CD8-positive, alpha-beta memory T cell (primary cell): Measurements from ENCODE around the gene GATA3. TPM values are rescaled to one million over a fixed set of nuclear protein-coding genes. Genes with fewer than 3 reads are reported as not detected.

ENCODE experiments used
- CTCF ChIA-PET: fragments of 350-600 bp; sonication (Branson Sonifier 250); formaldehyde crosslinking; loops from one replicate; lab custom pipeline; 2021; ENCODE audit warnings: antibody characterized with exemption; lab: Charles Lee
- POLR2A ChIA-PET: fragments of 350-600 bp; sonication (Branson Sonifier 250); formaldehyde crosslinking; loops from one replicate; lab custom pipeline; 2021; ENCODE audit warnings: antibody characterized with exemption; lab: Charles Lee
- DNase-seq, 5 donors: peaks; one replicate each; pipeline versions ENCODE4 v3.0.0 to v3.0.0-alpha.2; 2020 to 2022; ENCODE audit warnings: mixed read lengths in 1 of 5
- H3K27ac ChIP-seq: one replicate; pipeline ENCODE4 v1.7.0; 2013; ENCODE audit warnings: low read depth, mild to moderate bottlenecking, low read length, moderate library complexity
- H3K27me3 ChIP-seq: 2 replicates; pipeline ENCODE4 v1.7.0; 2013; ENCODE audit warnings: low read length, mild to moderate bottlenecking; ENCODE audit not compliant: insufficient read depth, poor library complexity, severe bottlenecking
- H3K36me3 ChIP-seq: 2 replicates; pipeline ENCODE4 v1.7.0; 2013; ENCODE audit warnings: mild to moderate bottlenecking, low read length, moderate library complexity; ENCODE audit not compliant: insufficient read depth
- H3K4me1 ChIP-seq: 2 replicates; pipeline ENCODE4 v1.7.0; 2013; ENCODE audit warnings: mild to moderate bottlenecking, low read length, moderate library complexity; ENCODE audit not compliant: insufficient read depth
- H3K4me3 ChIP-seq: 2 replicates; pipeline ENCODE4 v1.7.0; 2013; ENCODE audit warnings: mild to moderate bottlenecking, low read length
- H3K9me3 ChIP-seq: 2 replicates; pipeline ENCODE4 v1.7.0; 2013; ENCODE audit warnings: mild to moderate bottlenecking, low read length
- H3K27ac Mint-ChIP-seq, 8 donors: one replicate each; pipeline ENCODE4 v1.8.0; 2020 to 2021; ENCODE audit warnings: mixed read lengths in 8 of 8, mild to moderate bottlenecking in 6 of 8, inconsistent platforms in 3 of 8, moderate library complexity in 3 of 8
- H3K27me3 Mint-ChIP-seq, 2 donors: one replicate each; pipeline ENCODE4 v1.8.0; 2020 to 2021; ENCODE audit warnings: mixed read lengths in 2 of 2, mild to moderate bottlenecking in 1 of 2, moderate library complexity in 1 of 2
- H3K36me3 Mint-ChIP-seq, 3 donors: one replicate each; pipeline ENCODE4 v1.8.0; 2020 to 2021; ENCODE audit warnings: mixed read lengths in 3 of 3, inconsistent platforms in 1 of 3, mild to moderate bottlenecking in 1 of 3
- H3K4me1 Mint-ChIP-seq, 3 donors: one replicate each; pipeline ENCODE4 v1.8.0; 2020 to 2021; ENCODE audit warnings: mixed read lengths in 3 of 3, inconsistent platforms in 1 of 3, mild to moderate bottlenecking in 1 of 3
- H3K4me3 Mint-ChIP-seq, 7 donors: one replicate each; pipeline ENCODE4 v1.8.0; 2020 to 2021; ENCODE audit warnings: mixed read lengths in 7 of 7, mild to moderate bottlenecking in 6 of 7, moderate library complexity in 4 of 7, inconsistent platforms in 2 of 7
- H3K9me3 Mint-ChIP-seq, 5 donors: one replicate each; pipeline ENCODE4 v1.8.0; 2020 to 2022; ENCODE audit warnings: mixed read lengths in 5 of 5, mild to moderate bottlenecking in 3 of 5, moderate library complexity in 2 of 5, inconsistent platforms in 1 of 5
- polyA plus RNA-seq: library from polyadenylated mRNA; unstranded; fragments of 300-500 nt; fragmentation: Illumina TruSeq; gene quantifications from one replicate; pipeline ENCODE4 v1.2.3, GENCODE V29; 2021
- total RNA-seq, 2 experiments: library from RNA; stranded (reverse); gene quantifications; one replicate each; pipeline ENCODE4 v1.2.3, GENCODE V29; 2021

The GATA3 gene
- total and polyA plus RNA-seq, 3 experiments from 2014 or later, result 48.9 to 58.6 (median 53.3) TPM

DNA sequence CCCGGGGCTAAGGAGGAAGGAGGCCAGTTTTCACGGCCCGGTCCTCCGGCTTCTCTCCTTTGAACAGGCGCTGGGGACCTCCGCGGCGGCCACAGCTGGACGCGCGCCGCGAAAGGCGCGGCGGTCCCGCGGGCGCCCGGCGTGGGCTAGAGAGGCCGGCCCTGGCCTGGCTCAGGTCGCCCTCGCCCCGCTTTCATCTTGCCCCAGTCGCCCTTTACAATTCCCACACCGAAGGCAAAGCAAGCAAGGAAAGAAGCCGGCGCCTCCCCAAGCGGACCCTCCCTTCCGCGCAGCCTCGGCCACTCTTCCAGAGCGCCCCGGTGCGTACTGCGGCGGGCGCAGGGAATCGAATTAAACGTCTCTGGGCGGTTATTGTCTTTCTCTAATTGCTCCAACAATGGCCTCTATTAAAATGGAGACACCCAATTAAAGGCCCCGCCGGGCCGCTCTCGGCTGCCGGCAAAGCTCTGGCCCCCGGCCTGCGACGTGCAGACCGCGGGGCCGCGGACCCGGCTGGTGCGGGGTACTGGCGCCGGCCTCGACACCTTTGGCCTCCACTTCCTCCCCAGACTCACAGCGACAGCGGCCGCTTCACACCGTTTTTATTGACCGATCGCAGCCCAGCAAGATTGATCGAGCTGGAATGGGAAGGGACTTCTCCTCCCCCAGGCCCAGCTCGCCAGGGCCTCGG is 4.5 kb upstream of the GATA3 start:
- peaks cover 52 to 76% (median 62%) of the 10 kb centered on the region in 3 donors for H3K4me1 Mint-ChIP-seq
- H3K4me3 Mint-ChIP-seq, result peak overlapping the region; percentile 47 to 83 (median 73)
- peaks cover 82% of the 10 kb centered on the region for H3K27me3 ChIP-seq
- peaks cover 63 to 65% of the 10 kb centered on the region in 2 donors for H3K27me3 Mint-ChIP-seq
- H3K9me3 ChIP-seq, result no peaks in the 10 kb centered on the region
- DNase-seq, result no peak
- no peak overlapping the region for H3K27ac ChIP-seq
- peaks cover 0 to 7% (median 0%) of the 10 kb centered on the region in 3 donors for H3K36me3 Mint-ChIP-seq
- peak overlapping the region; percentile 37 for H3K4me3 ChIP-seq
- H3K36me3 ChIP-seq, result no peaks in the 10 kb centered on the region
- ChIA-PET CTCF (interaction anchor here (0.7 to 1.1 kb wide), 4 partner anchors 8 to 423 kb away, joined by 3 read pairs; no protein-coding TSS in a partner anchor), POLR2A (interaction anchor here (0.5 to 1.0 kb wide), 3 partner anchors 10 to 281 kb away, joined by 3 to 6 read pairs (median 5); no protein-coding TSS in a partner anchor)
- peaks cover 0 to 4% (median 0%) of the 10 kb centered on the region in 5 donors for H3K9me3 Mint-ChIP-seq
- H3K4me1 ChIP-seq, result peaks cover 74% of the 10 kb centered on the region
- peak overlapping the region in 2 of 8 donors; percentile 54 to 67 for H3K27ac Mint-ChIP-seq

DNA sequence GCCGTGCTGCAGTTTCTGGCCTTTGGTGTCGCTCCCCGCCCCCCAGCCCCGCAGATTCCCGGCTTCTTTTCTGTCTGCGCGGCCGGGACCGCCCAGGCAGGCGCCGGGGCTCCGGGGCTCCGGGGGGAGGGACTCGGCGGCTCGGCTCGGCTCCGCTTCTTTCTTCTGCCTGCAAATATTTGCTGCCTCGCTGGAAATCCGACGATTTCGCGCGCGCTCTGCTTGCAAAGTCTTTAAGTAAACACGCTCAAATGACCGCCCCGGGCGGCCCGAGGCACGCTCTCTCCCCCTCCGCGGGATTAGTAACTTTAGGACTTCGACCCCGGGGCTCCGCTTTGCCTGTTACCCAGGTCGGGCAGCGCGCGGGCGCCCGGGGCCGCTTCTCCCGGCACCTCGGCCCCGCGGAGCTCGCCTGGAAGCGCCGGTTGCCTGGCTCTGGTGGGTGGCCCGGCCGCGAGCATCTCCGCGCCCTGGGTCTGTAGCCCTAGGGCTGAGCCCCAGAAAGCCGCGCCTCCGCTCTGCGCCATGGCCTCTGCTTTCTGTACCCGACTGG is 3.9 kb upstream of the GATA3 start:
- peak overlapping the region; percentile 62 to 83 (median 73) for H3K4me3 Mint-ChIP-seq
- DNase-seq, result peak in 2 of 5 donors; percentile 43 to 57
- Histone ChIP-seq H3K4me1 (peaks cover 68% of the 10 kb centered on the region), H3K4me3 (peak overlapping the region; percentile 37), H3K36me3 (no peaks in the 10 kb centered on the region), H3K27me3 (peaks cover 75% of the 10 kb centered on the region), H3K9me3 (no peaks in the 10 kb centered on the region), H3K27ac (no peak overlapping the region)
- H3K9me3 Mint-ChIP-seq, result peaks cover 0 to 4% (median 0%) of the 10 kb centered on the region in 5 donors
- H3K27ac Mint-ChIP-seq, result peak overlapping the region in 3 of 8 donors; percentile 37 to 67 (median 54)
- ChIA-PET POLR2A (interaction anchor here (1.0 kb wide), 1 partner anchor 10 kb away, joined by 6 read pairs; no protein-coding TSS in a partner anchor), CTCF (interaction anchor here (0.7 to 1.1 kb wide), 5 partner anchors 9 to 423 kb away, joined by 3 read pairs; no protein-coding TSS in a partner anchor)
- peaks cover 0 to 12% (median 0%) of the 10 kb centered on the region in 3 donors for H3K36me3 Mint-ChIP-seq
- H3K27me3 Mint-ChIP-seq, result peaks cover 56 to 59% of the 10 kb centered on the region in 2 donors
- peaks cover 46 to 69% (median 56%) of the 10 kb centered on the region in 3 donors for H3K4me1 Mint-ChIP-seq

DNA sequence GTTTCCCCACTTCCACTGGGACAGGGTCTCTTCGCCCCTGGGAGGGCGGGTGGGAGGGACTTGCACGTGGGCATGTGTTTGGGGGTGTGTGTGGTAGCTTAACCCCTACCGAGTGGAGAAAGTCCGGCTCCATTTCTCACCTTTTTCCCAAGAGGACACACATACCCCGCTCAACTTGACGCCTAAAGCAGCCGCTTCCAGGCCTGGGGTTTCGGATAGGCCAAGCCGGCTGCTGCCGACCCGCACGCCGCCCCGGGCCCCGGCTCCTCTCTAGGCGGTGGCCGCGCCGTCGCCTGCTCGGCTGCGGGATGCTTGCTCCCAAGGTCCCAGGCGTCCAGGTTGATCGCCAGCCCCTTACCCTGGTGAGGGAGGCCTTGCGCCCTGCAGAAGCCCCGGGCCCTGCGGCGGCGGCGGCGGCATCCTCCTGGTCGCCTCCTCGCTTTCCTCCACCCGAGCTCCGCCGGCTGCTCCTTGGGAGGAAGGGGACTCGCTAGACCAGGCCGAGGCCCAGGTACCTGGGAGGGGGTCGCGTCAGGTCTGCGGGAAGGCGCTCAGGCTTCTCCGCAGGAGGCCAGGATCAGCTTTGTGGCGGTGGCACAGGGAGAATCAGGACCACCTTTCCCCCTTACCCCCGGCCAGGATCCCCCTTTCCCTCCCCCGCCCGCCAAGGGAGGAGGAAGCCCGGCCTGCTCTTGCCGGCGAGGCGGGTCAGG is 3.2 kb upstream of the GATA3 start:
- DNase-seq, result peak in 1 of 5 donors; percentile 29
- no peaks in the 10 kb centered on the region for H3K36me3 ChIP-seq
- Mint-ChIP-seq H3K27ac (peak overlapping the region in 1 of 8 donors; percentile 67), H3K4me3 (peak overlapping the region in 4 of 7 donors; percentile 31 to 73 (median 50)), H3K4me1 (peaks cover 39 to 63% (median 49%) of the 10 kb centered on the region in 3 donors), H3K9me3 (peaks cover 0 to 4% (median 0%) of the 10 kb centered on the region in 5 donors), H3K27me3 (peaks cover 50 to 53% of the 10 kb centered on the region in 2 donors), H3K36me3 (peaks cover 0 to 12% (median under 1%) of the 10 kb centered on the region in 3 donors)
- no peak overlapping the region for H3K27ac ChIP-seq
- no peaks in the 10 kb centered on the region for H3K9me3 ChIP-seq
- H3K27me3 ChIP-seq, result peaks cover 69% of the 10 kb centered on the region
- peaks cover 62% of the 10 kb centered on the region for H3K4me1 ChIP-seq
- POLR2A ChIA-PET, result interaction anchor here (1.0 kb wide), 1 partner anchor 9 kb away, joined by 6 read pairs; no protein-coding TSS in a partner anchor
- CTCF ChIA-PET, result interaction anchor here (1.0 to 1.1 kb wide), 4 partner anchors 10 to 422 kb away, joined by 3 read pairs; no protein-coding TSS in a partner anchor
- no peak overlapping the region for H3K4me3 ChIP-seq

DNA sequence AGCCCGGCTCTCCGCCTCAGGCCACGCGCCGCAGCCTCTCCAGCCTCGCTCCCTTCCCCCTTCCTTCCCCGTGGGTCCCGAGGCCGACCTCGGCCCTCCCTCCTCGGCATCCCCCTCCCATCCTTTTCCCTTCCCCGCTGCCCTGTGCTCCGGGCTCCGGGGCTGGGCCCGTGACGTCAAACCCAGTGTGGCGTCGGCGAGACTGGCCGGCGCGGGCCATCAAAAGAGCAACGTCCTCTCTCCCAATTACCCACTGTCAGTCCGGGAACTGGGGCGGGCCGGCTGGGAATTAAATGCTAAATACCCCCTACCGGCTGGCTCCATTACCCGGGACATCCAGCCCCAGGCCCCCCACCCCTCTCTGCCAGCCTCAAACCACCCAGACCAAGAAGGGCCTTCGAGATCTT is 2.6 kb upstream of the GATA3 start:
- peak in 1 of 5 donors; percentile 47 for DNase-seq
- peak overlapping the region in 6 of 7 donors; percentile 73 to 99 (median 95) for H3K4me3 Mint-ChIP-seq
- Histone ChIP-seq H3K27me3 (peaks cover 63% of the 10 kb centered on the region), H3K27ac (no peak overlapping the region), H3K9me3 (no peaks in the 10 kb centered on the region), H3K4me3 (no peak overlapping the region), H3K36me3 (no peaks in the 10 kb centered on the region), H3K4me1 (peaks cover 57% of the 10 kb centered on the region)
- H3K27me3 Mint-ChIP-seq, result peaks cover 47 to 49% of the 10 kb centered on the region in 2 donors
- H3K36me3 Mint-ChIP-seq, result peaks cover 0 to 18% (median 6%) of the 10 kb centered on the region in 3 donors
- ChIA-PET POLR2A (interaction anchor here (0.9 kb wide), 1 partner anchor 9 kb away, joined by 4 read pairs; no protein-coding TSS in a partner anchor), CTCF (interaction anchor here (1.0 to 1.3 kb wide), 3 partner anchors 129 to 421 kb away, joined by 3 to 5 read pairs (median 3); no protein-coding TSS in a partner anchor)
- H3K27ac Mint-ChIP-seq, result peak overlapping the region in 5 of 8 donors; percentile 31 to 100 (median 79)
- H3K4me1 Mint-ChIP-seq, result peaks cover 37 to 60% (median 43%) of the 10 kb centered on the region in 3 donors
- H3K9me3 Mint-ChIP-seq, result peaks cover 0 to 4% (median 0%) of the 10 kb centered on the region in 5 donors

DNA sequence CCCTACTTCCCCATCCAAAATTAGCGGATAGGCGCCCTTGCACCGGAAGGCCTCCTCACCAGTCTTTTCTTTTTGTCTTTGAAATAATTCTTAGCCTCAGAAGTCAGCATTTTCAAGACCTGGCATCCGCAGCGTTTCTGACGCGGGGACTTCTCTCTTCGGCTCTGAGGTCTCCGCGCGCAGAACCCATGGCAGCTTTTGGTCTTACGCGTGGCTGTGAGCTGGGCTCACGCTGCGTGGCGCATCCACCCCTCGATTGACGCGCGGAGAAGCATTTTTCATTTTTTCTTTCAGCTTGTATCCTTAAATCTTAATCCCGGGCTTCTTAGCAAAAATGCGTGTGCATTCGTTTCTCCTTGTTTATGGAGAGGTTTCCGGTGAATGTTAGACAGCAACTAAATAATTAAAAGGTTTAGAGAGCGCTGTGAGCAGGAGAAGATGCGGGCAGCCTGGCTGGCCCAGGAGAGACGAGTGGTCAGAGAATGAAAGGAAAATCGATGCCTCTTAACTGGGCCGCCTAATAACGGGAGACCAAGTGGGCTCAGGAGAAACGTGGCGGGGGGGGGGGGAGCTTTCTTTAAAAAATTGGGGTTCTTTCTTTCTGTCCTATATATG is 2.0 kb upstream of the GATA3 start:
- ChIA-PET CTCF (interaction anchor here (0.6 to 2.1 kb wide), 7 partner anchors 9 to 421 kb away, joined by 3 to 8 read pairs (median 3); no protein-coding TSS in a partner anchor), POLR2A (interaction anchor here (0.5 to 1.0 kb wide), 4 partner anchors 9 to 350 kb away, joined by 3 to 4 read pairs (median 3); no protein-coding TSS in a partner anchor)
- Histone ChIP-seq H3K36me3 (no peaks in the 10 kb centered on the region), H3K9me3 (no peaks in the 10 kb centered on the region), H3K4me3 (no peak overlapping the region), H3K4me1 (peaks cover 59% of the 10 kb centered on the region), H3K27ac (no peak overlapping the region), H3K27me3 (peaks cover 57% of the 10 kb centered on the region)
- Mint-ChIP-seq H3K4me3 (peak overlapping the region; percentile 73 to 99 (median 93)), H3K4me1 (peaks cover 38 to 61% (median 42%) of the 10 kb centered on the region in 3 donors), H3K27me3 (peaks cover 41 to 43% of the 10 kb centered on the region in 2 donors), H3K36me3 (peaks cover 0 to 24% (median 10%) of the 10 kb centered on the region in 3 donors), H3K27ac (peak overlapping the region; percentile 31 to 100 (median 77)), H3K9me3 (peaks cover 0 to 4% (median 0%) of the 10 kb centered on the region in 5 donors)
- peak in 2 of 5 donors; percentile 50 to 55 for DNase-seq

DNA sequence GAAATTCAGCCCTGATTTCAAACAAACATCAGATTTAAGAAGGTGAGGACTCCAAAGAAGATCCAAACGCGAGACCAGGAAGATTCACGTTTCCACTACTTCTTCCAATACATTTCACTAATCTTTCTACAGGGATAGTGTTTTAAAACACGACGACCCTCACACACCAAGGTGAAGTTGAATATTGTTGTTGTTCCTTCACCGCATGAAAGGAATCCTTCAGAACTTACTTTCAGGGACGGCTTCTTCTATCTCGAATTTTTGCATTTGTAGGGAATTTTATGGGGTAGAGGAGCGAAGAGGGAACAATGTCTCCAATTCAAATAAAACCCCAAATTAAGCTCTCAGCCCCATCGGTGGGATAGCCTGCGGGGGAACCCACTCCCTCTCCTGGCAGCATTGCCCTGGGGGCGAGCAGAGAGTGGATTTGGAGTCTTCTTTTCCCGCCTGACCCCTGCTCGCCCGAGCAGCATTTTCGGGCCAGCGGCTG is 1.5 kb upstream of the GATA3 start:
- peak in 1 of 5 donors; percentile 51 for DNase-seq
- peaks cover 0 to 29% (median 10%) of the 10 kb centered on the region in 3 donors for H3K36me3 Mint-ChIP-seq
- H3K27me3 Mint-ChIP-seq, result peaks cover 35 to 41% of the 10 kb centered on the region in 2 donors
- peaks cover 52% of the 10 kb centered on the region for H3K27me3 ChIP-seq
- no peak overlapping the region for H3K27ac ChIP-seq
- H3K9me3 ChIP-seq, result no peaks in the 10 kb centered on the region
- H3K4me3 ChIP-seq, result no peak overlapping the region
- H3K4me1 ChIP-seq, result peaks cover 59% of the 10 kb centered on the region
- POLR2A ChIA-PET, result interaction anchor here (0.5 to 1.0 kb wide), 4 partner anchors 8 to 350 kb away, joined by 3 to 4 read pairs (median 3); no protein-coding TSS in a partner anchor
- CTCF ChIA-PET, result interaction anchor here (0.6 to 2.1 kb wide), 8 partner anchors 8 to 420 kb away, joined by 3 to 8 read pairs (median 3); no protein-coding TSS in a partner anchor
- H3K4me1 Mint-ChIP-seq, result peaks cover 41 to 61% (median 42%) of the 10 kb centered on the region in 3 donors
- H3K36me3 ChIP-seq, result no peaks in the 10 kb centered on the region
- H3K9me3 Mint-ChIP-seq, result peaks cover 0 to 4% (median 0%) of the 10 kb centered on the region in 5 donors
- H3K4me3 Mint-ChIP-seq, result peak overlapping the region; percentile 58 to 99 (median 97)
- H3K27ac Mint-ChIP-seq, result peak overlapping the region in 7 of 8 donors; percentile 21 to 100 (median 55)
